A549 (cell line): ENCODE data around the gene ADAM8. TPM values are rescaled to one million over a fixed set of nuclear protein-coding genes. Genes with fewer than 3 reads are reported as not detected.

Experiments
- ATAC-seq, 2 experiments: fragments of 200-7000 bp in 1 of 2; fragments of >200 bp in 1 of 2; cut with Nextera tagmentation in 1 of 2; cut with Tn5 transposase in 1 of 2; 3 replicates each; pipeline versions ENCODE4 v1.8.0 to v1.9.1; 2018 to 2020; ENCODE audit warnings: mild to moderate bottlenecking in 1 of 2, moderate library complexity in 1 of 2
- CTCF ChIA-PET: fragments of 300-600 bp; sonication (Branson Sonifier 250); formaldehyde crosslinking; extraction: SDS; loops from one replicate; lab custom pipeline; 2021; ENCODE audit warnings: antibody characterized with exemption, inconsistent platforms; lab: Yijun Ruan, JAX
- POLR2A ChIA-PET: fragments of 350-600 bp; formaldehyde crosslinking; extraction: SDS; loops from one replicate; lab custom pipeline; 2021; ENCODE audit warnings: antibody characterized with exemption, inconsistent platforms; lab: Yijun Ruan, JAX
- DNase-seq, 2 experiments: peaks; one replicate each; pipeline versions ENCODE4 v3.0.0 to v3.0.0-alpha.2; 2011 to 2016; ENCODE audit warnings: low read depth in 1 of 2, low spot score in 1 of 2
- FAIRE-seq: peaks from 2 replicates; lab custom pipeline; 2011; peaks lifted over from hg19 to GRCh38; lab: Jason Lieb, UNC
- H3K27ac ChIP-seq, 2 experiments: fragments of >200 bp; sonication (Bioruptor Twin); formaldehyde crosslinking; 3 replicates each; pipeline ENCODE4 v1.5.1; 2016 to 2017
- H3K4me1 ChIP-seq: fragments of >200 bp; sonication (Bioruptor Twin); formaldehyde crosslinking; 3 replicates; pipeline ENCODE4 v1.6.1; 2016
- H3K4me2 ChIP-seq: fragments of >200 bp; sonication (Bioruptor Twin); formaldehyde crosslinking; 3 replicates; pipeline ENCODE4 v1.6.1; 2016
- H3K4me3 ChIP-seq: fragments of >200 bp; sonication (Bioruptor Twin); formaldehyde crosslinking; 3 replicates; pipeline ENCODE4 v1.5.1; 2016
- H3K9me3 ChIP-seq: fragments of >200 bp; sonication (Bioruptor Twin); formaldehyde crosslinking; 3 replicates; pipeline ENCODE4 v1.6.1; 2016
- CBX2 ChIP-seq: fragments of 200-600 bp; sonication (generic); IDR thresholded peaks from 2 replicates; pipeline ENCODE4 v1.6.1; 2016; ENCODE audit warnings: low read depth, mild to moderate bottlenecking, borderline replicate concordance
- CHD4 ChIP-seq: fragments of 200-600 bp; sonication (generic); IDR thresholded peaks from 2 replicates; pipeline ENCODE4 v1.6.1; 2016; ENCODE audit warnings: antibody characterized with exemption, mild to moderate bottlenecking, borderline replicate concordance
- E2F6 ChIP-seq: IDR thresholded peaks from 2 replicates; pipeline ENCODE4 v1.6.1; 2012; ENCODE audit warnings: low read depth, borderline replicate concordance
- EP300 ChIP-seq, 2 experiments: fragments of >200 bp; sonication (Bioruptor Twin); formaldehyde crosslinking; IDR thresholded peaks; 2 replicates in 1 of 2; 3 replicates in 1 of 2; pipeline ENCODE4 v1.6.1; 2016 to 2017
- FOSL2 ChIP-seq, 2 experiments: fragments of 450-650 bp in 1 of 2; fragments of >200 bp in 1 of 2; sonication (Bioruptor Twin) in 1 of 2; formaldehyde crosslinking; IDR thresholded peaks; 2 replicates each; pipeline versions ENCODE4 v1.5.0 to v1.6.1; 2016 to 2020; ENCODE audit warnings: mild to moderate bottlenecking in 1 of 2, moderate library complexity in 1 of 2
- HEYL ChIP-seq: fragments of 250-450 bp; sonication (Bioruptor Pico); IDR thresholded peaks from 2 replicates; pipeline ENCODE4 v1.8.0; 2021; ENCODE audit warnings: mild to moderate bottlenecking, moderate library complexity
- HOXB13 ChIP-seq: fragments of 250-450 bp; sonication (Bioruptor Pico); IDR thresholded peaks from 2 replicates; pipeline ENCODE4 v1.5.0; 2020; ENCODE audit warnings: low read depth, mild to moderate bottlenecking, moderate library complexity
- JUNB ChIP-seq: fragments of >200 bp; sonication (Bioruptor Twin); formaldehyde crosslinking; IDR thresholded peaks from 2 replicates; pipeline ENCODE4 v1.6.1; 2016
- KDM1A ChIP-seq: fragments of 200-600 bp; sonication (generic); IDR thresholded peaks from 2 replicates; pipeline ENCODE4 v1.6.1; 2016; ENCODE audit warnings: low read depth, mild to moderate bottlenecking
- KDM5A ChIP-seq: fragments of 200-600 bp; sonication (generic); IDR thresholded peaks from 2 replicates; pipeline ENCODE4 v1.6.1; 2016; ENCODE audit warnings: antibody characterized with exemption, mild to moderate bottlenecking
- MAFK ChIP-seq: fragments of 450-650 bp; IDR thresholded peaks from 2 replicates; pipeline ENCODE4 v1.6.1; 2014; ENCODE audit not compliant: partially characterized antibody
- MAZ ChIP-seq: fragments of 150-350 bp; IDR thresholded peaks from 2 replicates; pipeline ENCODE4 v1.6.1; 2014; ENCODE audit warnings: antibody characterized with exemption, low read depth, low read length, borderline replicate concordance
- NFE2L2 ChIP-seq: fragments of 150-350 bp; conservative IDR thresholded peaks from 2 replicates; pipeline ENCODE4 v1.6.1; 2014; ENCODE audit warnings: low read length
- NPAS2 ChIP-seq: fragments of 250-450 bp; sonication (Bioruptor Pico); IDR thresholded peaks from 2 replicates; pipeline ENCODE4 v1.8.0; 2022; ENCODE audit warnings: mild to moderate bottlenecking, moderate library complexity, borderline replicate concordance
- NR3C1 ChIP-seq: fragments of >200 bp; sonication (Bioruptor Twin); formaldehyde crosslinking; IDR thresholded peaks from 3 replicates; pipeline ENCODE4 v1.6.1; 2017
- RARB ChIP-seq: fragments of 250-450 bp; sonication (Bioruptor Pico); IDR thresholded peaks from 2 replicates; pipeline ENCODE4 v1.8.0; 2021; ENCODE audit warnings: mild to moderate bottlenecking, moderate library complexity
- RCOR1 ChIP-seq: fragments of 150-350 bp; IDR thresholded peaks from 2 replicates; pipeline ENCODE4 v1.6.1; 2014; ENCODE audit warnings: antibody characterized with exemption, low read length, low read depth
- RFX5 ChIP-seq: fragments of 450-650 bp; IDR thresholded peaks from 2 replicates; pipeline ENCODE4 v1.7.1; 2014; ENCODE audit warnings: antibody characterized with exemption, mild to moderate bottlenecking, moderate library complexity
- RNF2 ChIP-seq: fragments of 200-600 bp; sonication (generic); IDR thresholded peaks from 2 replicates; pipeline ENCODE4 v1.6.1; 2016; ENCODE audit warnings: low read depth, mild to moderate bottlenecking, antibody characterized with exemption, moderate library complexity, borderline replicate concordance
- SREBF2 ChIP-seq: fragments of 450-650 bp; IDR thresholded peaks from 2 replicates; pipeline ENCODE4 v1.6.1; 2014; ENCODE audit warnings: mild to moderate bottlenecking, moderate library complexity
- TFCP2L1 ChIP-seq: fragments of 250-450 bp; sonication (Bioruptor Pico); IDR thresholded peaks from 2 replicates; pipeline ENCODE4 v1.5.0; 2021; ENCODE audit warnings: mild to moderate bottlenecking
- USF2 ChIP-seq: fragments of 450-650 bp; IDR thresholded peaks from 2 replicates; pipeline ENCODE4 v1.6.1; 2014; ENCODE audit warnings: antibody characterized with exemption
- ZNF302 ChIP-seq: fragments of 250-450 bp; sonication (Bioruptor Pico); IDR thresholded peaks from 2 replicates; pipeline ENCODE4 v1.9.0; 2021; ENCODE audit warnings: inconsistent platforms, mild to moderate bottlenecking, moderate library complexity
- ZSCAN20 ChIP-seq: fragments of 250-450 bp; sonication (Bioruptor Pico); IDR thresholded peaks from 2 replicates; pipeline ENCODE4 v1.8.0; 2022; ENCODE audit warnings: mild to moderate bottlenecking, moderate library complexity
- WGBS: methylation state at CpG from one replicate; pipeline ENCODE4 v1.1.6; 2017; ENCODE audit errors: missing lambda C conversion rate; 5-methylcytosine and 5-hydroxymethylcytosine counted together
- polyA minus RNA-seq: library from RNA; depleted of rRNA, polyadenylated mRNA; stranded (reverse); fragments of >200 nt; gene quantifications from 2 replicates; pipeline ENCODE4 v1.2.3, GENCODE V29; 2011; rRNA and poly(A)+ RNA removed
- polyA plus RNA-seq, 4 experiments: library from polyadenylated mRNA; depleted of rRNA in 3 of 4; stranded (reverse); fragments of >200 nt; fragmentation: RNase III in 1 of 4; extraction: RNeasy Plus Mini Kit Qiagen cat#74134 plus additional on column Dnase treatment in 1 of 4; gene quantifications; 2 replicates in 3 of 4; 3 replicates in 1 of 4; pipeline ENCODE4 v1.2.3, GENCODE V29; 2011 to 2017
- TF ChIP-seq, protein P1 (sequence below): fragments of >200 bp; sonication (Bioruptor Twin); formaldehyde crosslinking; IDR thresholded peaks from 2 replicates; pipeline ENCODE4 v1.6.1; 2016
- TF ChIP-seq, protein P2 (sequence below): IDR thresholded peaks from 2 replicates; pipeline ENCODE4 v1.6.1; 2012

ADAM8 gene
- 1.4 TPM in 2 replicates for polyA plus RNA-seq (2011; rRNA removed)
- 2.2 and 4.0 TPM in 2 replicates for polyA plus RNA-seq (2012; cell fraction: cytosol; rRNA removed)
- 39.8 and 45.3 TPM in 2 replicates for polyA plus RNA-seq (2012; cell fraction: nucleus; rRNA removed)
- polyA plus RNA-seq (2017; fragmentation: RNase III; extraction: RNeasy Plus Mini Kit Qiagen cat#74134 plus additional on column Dnase treatment), result 4.1 to 5.2 TPM (median 4.4 TPM) in 3 replicates
- polyA minus RNA-seq, result 0.66 and 1.2 TPM in 2 replicates

- H3K4me1 ChIP-seq, result peaks cover 4% of the 10 kb centered on the region; the same call in 1 of the 3 replicates
- FAIRE-seq, result no peak
- no peak within 1 kb of the TSS for H3K4me2 ChIP-seq
- no peak for DNase-seq
- no peak within 1 kb of the TSS for H3K4me3 ChIP-seq
- ATAC-seq, result no peak
- no peaks in the 10 kb centered on the region for H3K9me3 ChIP-seq
- 87% methylated on average over 30 of the region's 63 CpGs for WGBS
- H3K27ac ChIP-seq, result no peak within 1 kb of the TSS
- no peak for TF ChIP-seq NR3C1
- TF ChIP-seq RCOR1, result no peak
- no peak for TF ChIP-seq HOXB13 (CRISPR knock-in tag)
- TF ChIP-seq TFCP2L1, result no peak
- TF ChIP-seq, protein P1, sequence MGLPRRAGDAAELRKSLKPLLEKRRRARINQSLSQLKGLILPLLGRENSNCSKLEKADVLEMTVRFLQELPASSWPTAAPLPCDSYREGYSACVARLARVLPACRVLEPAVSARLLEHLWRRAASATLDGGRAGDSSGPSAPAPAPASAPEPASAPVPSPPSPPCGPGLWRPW, result no peak
- no peak for TF ChIP-seq MAFK
- TF ChIP-seq MAZ, result no peak
- TF ChIP-seq EP300 (IDR thresholded peaks at IDR 0.05), result no peak
- no peak for TF ChIP-seq ZSCAN20
- TF ChIP-seq RARB (CRISPR knock-in tag), result no peak
- TF ChIP-seq CBX2, result no peak
- no peak for TF ChIP-seq NFE2L2
- no peak for TF ChIP-seq HEYL (CRISPR knock-in tag)
- CTCF ChIA-PET, result interaction anchor here (0.7 to 4.3 kb wide), 5 partner anchors 9 to 474 kb away, joined by 3 to 21 read pairs (median 4); no protein-coding TSS in a partner anchor
- POLR2A ChIA-PET, result no interaction called here
Observed at GRCh38 chr10:133276435-133277201, at the start of gene ADAM8. Gene ADAM8 (minus strand): TSS chr10:133276868. CDS start chr10:133276817, 51 bp downstream.

GRCh38 chr10:133326223-133326551 lies 49.5 kb upstream of the ADAM8 start:
- WGBS, result 93% methylated on average over 9 of the region's 9 CpGs
- H3K27ac ChIP-seq, result peak overlapping the region in 1 of 2 experiments; percentile 75; a peak in 3 of 6 replicates
- no peak for ATAC-seq
- TF ChIP-seq E2F6 (no peak), FOSL2 (IDR thresholded peaks at IDR 0.05) (no peak), FOSL2 (CRISPR knock-in tag; IDR thresholded peaks at IDR 0.05) (no peak), ZSCAN20 (no peak), KDM1A (no peak), SREBF2 (no peak), EP300 (IDR thresholded peaks at IDR 0.05) (no peak), KDM5A (no peak), JUNB (no peak), USF2 (no peak), CBX2 (no peak), CHD4 (no peak), RFX5 (no peak), NPAS2 (CRISPR knock-in tag) (no peak), RNF2 (no peak), ZNF302 (CRISPR knock-in tag) (no peak)
- TF ChIP-seq, protein P2, sequence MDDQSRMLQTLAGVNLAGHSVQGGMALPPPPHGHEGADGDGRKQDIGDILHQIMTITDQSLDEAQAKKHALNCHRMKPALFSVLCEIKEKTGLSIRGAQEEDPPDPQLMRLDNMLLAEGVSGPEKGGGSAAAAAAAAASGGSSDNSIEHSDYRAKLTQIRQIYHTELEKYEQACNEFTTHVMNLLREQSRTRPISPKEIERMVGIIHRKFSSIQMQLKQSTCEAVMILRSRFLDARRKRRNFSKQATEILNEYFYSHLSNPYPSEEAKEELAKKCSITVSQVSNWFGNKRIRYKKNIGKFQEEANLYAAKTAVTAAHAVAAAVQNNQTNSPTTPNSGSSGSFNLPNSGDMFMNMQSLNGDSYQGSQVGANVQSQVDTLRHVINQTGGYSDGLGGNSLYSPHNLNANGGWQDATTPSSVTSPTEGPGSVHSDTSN, result no peak
- CTCF ChIA-PET, result interaction anchor here (1.2 kb wide), 2 partner anchors 12 to 18 kb away, joined by 3 read pairs; no protein-coding TSS in a partner anchor
- H3K9me3 ChIP-seq, result no peaks in the 10 kb centered on the region
- no peak for FAIRE-seq
- POLR2A ChIA-PET, result no interaction called here
- H3K4me3 ChIP-seq, result peak overlapping the region; percentile 44; the same call in 2 of the 3 replicates
- DNase-seq, result no peak
- peak overlapping the region; percentile 68 for H3K4me2 ChIP-seq
- peaks cover 27% of the 10 kb centered on the region for H3K4me1 ChIP-seq
